ENCODE results near the gene ADAMTS2.

Gene ADAMTS2

GRCh38 chr5:179170606-179171005 lies 174.7 kb downstream of the ADAMTS2 start:
- no peaks in the 10 kb centered on the region for H3K9me3 ChIP-seq (ENCODE audit: control insufficient read depth, insufficient read depth, low read length)
- H3K9ac ChIP-seq (ENCODE audit: low read depth, low read length): no peak overlapping the region
- H3K36me3 ChIP-seq (ENCODE audit: control insufficient read depth, insufficient read depth, low read length): no peaks in the 10 kb centered on the region
- no peak overlapping the region for H3K4me3 ChIP-seq (ENCODE audit: low read depth, low read length)
- no peaks in the 10 kb centered on the region for H3K4me1 ChIP-seq (ENCODE audit: control insufficient read depth, insufficient read depth, low read length)
- no peaks in the 10 kb centered on the region for H3K27me3 ChIP-seq (ENCODE audit: control insufficient read depth, insufficient read depth, low read length)

DNA sequence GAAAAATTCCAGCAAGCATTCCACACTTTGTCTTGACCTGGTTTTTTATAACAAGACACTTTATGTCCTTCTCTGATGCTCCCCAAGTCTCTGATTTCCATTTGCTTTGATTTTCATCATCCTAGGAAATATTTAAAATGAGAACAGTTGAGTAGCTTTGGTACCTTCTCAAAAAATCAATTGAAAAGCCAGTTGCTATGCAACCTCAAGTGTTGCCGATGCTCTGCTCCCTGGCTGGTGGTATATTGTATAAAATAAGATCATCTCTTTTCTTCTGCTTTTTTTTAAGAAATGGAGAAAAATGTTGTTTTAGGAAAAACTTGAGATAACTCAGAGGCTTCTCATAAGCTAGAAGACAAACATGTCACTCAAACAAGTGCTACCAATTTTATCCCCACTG lies 175.4 kb downstream of the ADAMTS2 start:
- Histone ChIP-seq H3K9me3 (ENCODE audit: control insufficient read depth, insufficient read depth, low read length) (no peaks in the 10 kb centered on the region), H3K9ac (ENCODE audit: low read depth, low read length) (no peak overlapping the region), H3K27me3 (ENCODE audit: control insufficient read depth, insufficient read depth, low read length) (no peaks in the 10 kb centered on the region), H3K36me3 (ENCODE audit: control insufficient read depth, insufficient read depth, low read length) (no peaks in the 10 kb centered on the region), H3K4me3 (ENCODE audit: low read depth, low read length) (no peak overlapping the region), H3K4me1 (ENCODE audit: control insufficient read depth, insufficient read depth, low read length) (no peaks in the 10 kb centered on the region)

DNA sequence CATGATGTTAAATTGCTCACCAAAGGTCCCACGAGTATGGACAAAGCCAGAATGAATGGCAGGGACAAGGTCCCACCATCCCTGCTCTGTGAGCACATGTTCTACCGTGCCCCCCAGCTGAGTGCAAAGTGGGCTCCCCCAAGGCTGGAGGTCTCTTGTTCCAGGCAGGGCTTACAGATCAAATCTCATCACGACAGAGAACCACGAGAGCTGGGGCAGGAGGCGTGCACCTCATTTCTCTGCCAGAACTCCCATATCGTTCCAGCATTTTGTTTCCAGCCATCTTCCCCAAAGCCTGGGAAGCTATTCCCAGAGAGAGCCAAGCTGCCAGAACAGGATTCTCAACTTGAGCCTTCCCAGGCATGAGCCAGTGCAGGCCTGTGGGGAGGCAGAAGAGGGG lies 176.6 kb downstream of the ADAMTS2 start:
- Histone ChIP-seq H3K4me3 (ENCODE audit: low read depth, low read length) (no peak overlapping the region), H3K9me3 (ENCODE audit: control insufficient read depth, insufficient read depth, low read length) (no peaks in the 10 kb centered on the region), H3K27me3 (ENCODE audit: control insufficient read depth, insufficient read depth, low read length) (no peaks in the 10 kb centered on the region), H3K36me3 (ENCODE audit: control insufficient read depth, insufficient read depth, low read length) (no peaks in the 10 kb centered on the region), H3K9ac (ENCODE audit: low read depth, low read length) (no peak overlapping the region), H3K4me1 (ENCODE audit: control insufficient read depth, insufficient read depth, low read length) (no peaks in the 10 kb centered on the region)

- no peaks in the 10 kb centered on the region for H3K9me3 ChIP-seq (ENCODE audit: control insufficient read depth, insufficient read depth, low read length)
- no peaks in the 10 kb centered on the region for H3K27me3 ChIP-seq (ENCODE audit: control insufficient read depth, insufficient read depth, low read length)
- no peak overlapping the region for H3K9ac ChIP-seq (ENCODE audit: low read depth, low read length)
- no peak overlapping the region for H3K4me3 ChIP-seq (ENCODE audit: low read depth, low read length)
- no peaks in the 10 kb centered on the region for H3K36me3 ChIP-seq (ENCODE audit: control insufficient read depth, insufficient read depth, low read length)
- H3K4me1 ChIP-seq (ENCODE audit: control insufficient read depth, insufficient read depth, low read length): no peaks in the 10 kb centered on the region
Observed at GRCh38 chr5:179167871-179168451, 177.3 kb downstream of the ADAMTS2 start.

- Histone ChIP-seq H3K27me3 (ENCODE audit: control insufficient read depth, insufficient read depth, low read length) (no peaks in the 10 kb centered on the region), H3K36me3 (ENCODE audit: control insufficient read depth, insufficient read depth, low read length) (no peaks in the 10 kb centered on the region), H3K4me3 (ENCODE audit: low read depth, low read length) (peak overlapping the region; percentile 35), H3K4me1 (ENCODE audit: control insufficient read depth, insufficient read depth, low read length) (no peaks in the 10 kb centered on the region), H3K9me3 (ENCODE audit: control insufficient read depth, insufficient read depth, low read length) (no peaks in the 10 kb centered on the region), H3K9ac (ENCODE audit: low read depth, low read length) (no peak overlapping the region)
Observed at GRCh38 chr5:179166886-179167841, 178.1 kb downstream of the ADAMTS2 start.

GRCh38 chr5:179166171-179166885 lies 178.9 kb downstream of the ADAMTS2 start:
- H3K36me3 ChIP-seq (ENCODE audit: control insufficient read depth, insufficient read depth, low read length): no peaks in the 10 kb centered on the region
- no peaks in the 10 kb centered on the region for H3K27me3 ChIP-seq (ENCODE audit: control insufficient read depth, insufficient read depth, low read length)
- no peak overlapping the region for H3K9ac ChIP-seq (ENCODE audit: low read depth, low read length)
- H3K9me3 ChIP-seq (ENCODE audit: control insufficient read depth, insufficient read depth, low read length): no peaks in the 10 kb centered on the region
- H3K4me3 ChIP-seq (ENCODE audit: low read depth, low read length): no peak overlapping the region
- H3K4me1 ChIP-seq (ENCODE audit: control insufficient read depth, insufficient read depth, low read length): no peaks in the 10 kb centered on the region

DNA sequence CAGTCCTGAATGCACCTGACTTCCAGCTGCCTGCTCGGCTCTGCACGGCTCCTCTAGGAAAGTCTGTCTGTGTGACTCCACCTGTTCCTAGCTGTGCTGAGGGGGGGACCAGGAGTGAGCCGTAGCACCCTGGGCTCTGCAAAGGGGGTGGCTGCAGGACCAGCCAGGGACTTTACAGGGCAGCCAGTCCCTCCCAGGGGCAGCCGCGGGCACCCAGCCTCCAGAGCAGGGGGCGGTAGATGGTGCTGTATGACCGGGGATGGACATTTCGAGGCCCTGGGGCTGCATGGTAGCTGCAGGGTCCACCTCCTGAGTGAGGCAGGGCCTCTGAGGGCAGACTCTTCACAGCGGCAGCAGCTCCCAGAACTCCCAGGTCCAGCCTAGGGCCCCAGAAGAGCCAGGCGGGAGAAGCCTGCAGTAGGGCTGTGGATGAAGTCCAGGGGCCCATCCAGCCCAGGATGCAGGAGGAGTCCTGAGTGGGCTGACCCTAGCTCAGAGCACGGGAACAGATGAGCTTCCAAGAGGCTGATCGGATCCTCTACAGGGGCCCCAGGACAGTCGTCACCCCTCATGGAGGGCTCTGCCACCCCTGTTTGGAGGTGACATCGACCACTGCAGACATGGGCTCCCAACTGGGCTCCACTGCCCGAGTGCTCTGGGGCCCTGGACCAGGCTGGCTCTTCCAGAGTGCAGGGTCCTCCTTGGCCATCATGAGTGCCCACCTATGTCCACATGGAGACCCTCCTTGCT lies 179.7 kb downstream of the ADAMTS2 start:
- H3K9me3 ChIP-seq (ENCODE audit: control insufficient read depth, insufficient read depth, low read length): no peaks in the 10 kb centered on the region
- H3K9ac ChIP-seq (ENCODE audit: low read depth, low read length): no peak overlapping the region
- no peaks in the 10 kb centered on the region for H3K36me3 ChIP-seq (ENCODE audit: control insufficient read depth, insufficient read depth, low read length)
- H3K27me3 ChIP-seq (ENCODE audit: control insufficient read depth, insufficient read depth, low read length): no peaks in the 10 kb centered on the region
- H3K4me1 ChIP-seq (ENCODE audit: control insufficient read depth, insufficient read depth, low read length): no peaks in the 10 kb centered on the region
- H3K4me3 ChIP-seq (ENCODE audit: low read depth, low read length): no peak overlapping the region

DNA sequence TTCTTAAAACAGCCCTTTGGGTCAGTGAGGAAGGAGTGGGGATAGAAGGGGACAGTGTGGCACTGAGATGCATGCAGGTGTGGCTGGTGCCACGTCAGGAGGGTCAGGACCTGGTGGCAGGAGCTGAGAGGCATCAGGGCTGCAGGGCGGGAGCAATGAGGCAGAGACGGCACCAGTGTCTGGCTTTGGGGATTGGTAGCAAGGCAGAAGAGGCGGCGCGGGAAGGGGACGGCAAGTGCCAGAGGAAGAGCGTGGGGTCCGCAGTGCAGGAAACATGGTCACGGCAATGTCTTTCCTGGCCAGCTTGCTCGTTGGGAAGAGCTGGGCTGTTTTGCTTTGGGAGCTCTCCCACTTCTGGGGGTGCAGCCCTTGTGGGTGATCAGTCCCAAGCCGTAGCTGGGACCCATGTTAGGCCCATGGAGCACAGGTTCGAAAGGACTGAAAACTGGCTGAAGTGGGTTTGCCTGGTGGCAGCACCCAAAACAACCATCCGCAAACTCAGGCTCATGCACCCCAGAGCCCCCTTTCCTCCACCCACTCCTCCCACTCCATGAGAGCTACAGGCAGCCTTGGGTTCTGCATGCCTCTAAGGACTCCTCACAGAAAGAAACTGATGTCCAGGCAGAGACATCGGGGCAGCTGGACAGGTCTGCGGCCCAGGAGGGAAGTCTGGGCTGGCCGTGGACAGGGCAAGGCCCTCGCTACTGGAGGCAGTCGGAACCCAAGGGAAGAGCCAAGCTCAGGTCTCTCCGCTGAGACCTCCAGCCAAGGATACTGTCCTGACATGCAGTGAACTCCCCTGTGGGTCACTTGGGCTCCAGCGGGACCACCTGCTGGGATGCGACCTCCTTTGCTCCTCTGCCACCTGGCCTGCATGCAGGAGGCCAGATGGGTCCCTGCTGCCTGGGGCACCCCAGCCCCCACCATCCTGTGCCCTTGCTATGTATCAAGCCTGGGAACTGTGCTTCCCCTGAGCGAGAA lies 180.6 kb downstream of the ADAMTS2 start:
- H3K27me3 ChIP-seq (ENCODE audit: control insufficient read depth, insufficient read depth, low read length): no peaks in the 10 kb centered on the region
- no peaks in the 10 kb centered on the region for H3K4me1 ChIP-seq (ENCODE audit: control insufficient read depth, insufficient read depth, low read length)
- no peak overlapping the region for H3K9ac ChIP-seq (ENCODE audit: low read depth, low read length)
- no peak overlapping the region for H3K4me3 ChIP-seq (ENCODE audit: low read depth, low read length)
- H3K9me3 ChIP-seq (ENCODE audit: control insufficient read depth, insufficient read depth, low read length): no peaks in the 10 kb centered on the region
- no peaks in the 10 kb centered on the region for H3K36me3 ChIP-seq (ENCODE audit: control insufficient read depth, insufficient read depth, low read length)

- H3K4me3 ChIP-seq (ENCODE audit: low read depth, low read length): no peak overlapping the region
- H3K27me3 ChIP-seq (ENCODE audit: control insufficient read depth, insufficient read depth, low read length): no peaks in the 10 kb centered on the region
- no peaks in the 10 kb centered on the region for H3K4me1 ChIP-seq (ENCODE audit: control insufficient read depth, insufficient read depth, low read length)
- H3K9me3 ChIP-seq (ENCODE audit: control insufficient read depth, insufficient read depth, low read length): no peaks in the 10 kb centered on the region
- H3K36me3 ChIP-seq (ENCODE audit: control insufficient read depth, insufficient read depth, low read length): no peaks in the 10 kb centered on the region
- H3K9ac ChIP-seq (ENCODE audit: low read depth, low read length): no peak overlapping the region
Observed at GRCh38 chr5:179163236-179164155, 181.8 kb downstream of the ADAMTS2 start.
